OCI-LY3 (cell line): Measurements from ENCODE around the gene ZNF219.

Source experiments
- EZH2phosphoT487 ChIP-seq: fragments of 200-600 bp; shearing (Covaris generic); IDR thresholded peaks from 2 replicates; pipeline ENCODE4 v1.6.1; 2018; ENCODE audit warnings: antibody characterized with exemption, mixed run types, low read depth
- TF ChIP-seq, protein P1 (sequence below): fragments of 200-600, 300-600 bp; sonication (generic); IDR thresholded peaks from 2 replicates; pipeline ENCODE4 v1.5.1; 2014; ENCODE audit warnings: antibody characterized with exemption, low read length, low read depth

DNA sequence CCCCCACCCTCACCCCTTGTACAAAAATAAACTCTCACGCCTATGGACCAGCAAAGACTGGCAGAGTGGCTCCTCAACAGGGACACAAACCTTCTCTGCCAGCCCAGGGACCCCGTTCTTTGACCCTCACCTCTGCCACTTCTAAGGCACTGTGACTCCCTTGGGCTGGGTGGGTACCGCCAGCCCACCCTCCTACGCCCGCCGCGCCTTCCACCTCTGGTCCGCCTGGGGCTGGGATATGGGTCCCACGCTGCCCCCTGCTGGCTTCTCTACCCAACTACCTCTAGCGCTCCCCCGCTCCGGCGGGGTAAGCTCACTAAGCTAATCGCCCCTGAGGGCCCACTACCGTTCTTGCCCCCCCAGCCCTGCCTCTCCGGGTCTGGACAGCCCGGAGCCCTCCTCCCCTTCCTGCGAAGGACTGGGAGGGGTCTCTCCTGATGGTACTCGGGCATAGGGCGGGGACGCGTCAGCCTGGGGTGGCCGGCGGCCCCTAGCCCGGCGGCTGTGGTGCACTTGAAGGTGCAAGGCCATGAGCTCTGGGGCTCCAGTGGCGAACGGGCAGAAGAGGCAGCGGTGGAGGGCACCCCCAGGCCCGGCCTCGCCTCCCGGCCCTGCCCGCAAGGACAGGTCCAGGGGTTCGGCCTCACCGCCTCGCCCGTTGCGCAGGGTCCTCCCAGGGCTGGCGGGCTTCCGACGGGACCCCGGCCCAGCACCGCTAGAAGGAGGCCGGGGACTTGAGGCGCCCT lies 8.1 kb downstream of the ZNF219 start:
- TF ChIP-seq, protein P1, sequence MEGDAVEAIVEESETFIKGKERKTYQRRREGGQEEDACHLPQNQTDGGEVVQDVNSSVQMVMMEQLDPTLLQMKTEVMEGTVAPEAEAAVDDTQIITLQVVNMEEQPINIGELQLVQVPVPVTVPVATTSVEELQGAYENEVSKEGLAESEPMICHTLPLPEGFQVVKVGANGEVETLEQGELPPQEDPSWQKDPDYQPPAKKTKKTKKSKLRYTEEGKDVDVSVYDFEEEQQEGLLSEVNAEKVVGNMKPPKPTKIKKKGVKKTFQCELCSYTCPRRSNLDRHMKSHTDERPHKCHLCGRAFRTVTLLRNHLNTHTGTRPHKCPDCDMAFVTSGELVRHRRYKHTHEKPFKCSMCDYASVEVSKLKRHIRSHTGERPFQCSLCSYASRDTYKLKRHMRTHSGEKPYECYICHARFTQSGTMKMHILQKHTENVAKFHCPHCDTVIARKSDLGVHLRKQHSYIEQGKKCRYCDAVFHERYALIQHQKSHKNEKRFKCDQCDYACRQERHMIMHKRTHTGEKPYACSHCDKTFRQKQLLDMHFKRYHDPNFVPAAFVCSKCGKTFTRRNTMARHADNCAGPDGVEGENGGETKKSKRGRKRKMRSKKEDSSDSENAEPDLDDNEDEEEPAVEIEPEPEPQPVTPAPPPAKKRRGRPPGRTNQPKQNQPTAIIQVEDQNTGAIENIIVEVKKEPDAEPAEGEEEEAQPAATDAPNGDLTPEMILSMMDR: peak; percentile 65
- no peak for TF ChIP-seq EZH2phosphoT487
